HG03097 (cell line): Measurements from ENCODE around the gene SNRNP48.

ENCODE experiments used
- ATAC-seq: cut with Tn5 transposase; IDR thresholded peaks from one replicate; pipeline ENCODE4 v1.9.1; 2021; ENCODE audit not compliant: unreplicated experiment, low FRiP score

Gene SNRNP48, protein sequence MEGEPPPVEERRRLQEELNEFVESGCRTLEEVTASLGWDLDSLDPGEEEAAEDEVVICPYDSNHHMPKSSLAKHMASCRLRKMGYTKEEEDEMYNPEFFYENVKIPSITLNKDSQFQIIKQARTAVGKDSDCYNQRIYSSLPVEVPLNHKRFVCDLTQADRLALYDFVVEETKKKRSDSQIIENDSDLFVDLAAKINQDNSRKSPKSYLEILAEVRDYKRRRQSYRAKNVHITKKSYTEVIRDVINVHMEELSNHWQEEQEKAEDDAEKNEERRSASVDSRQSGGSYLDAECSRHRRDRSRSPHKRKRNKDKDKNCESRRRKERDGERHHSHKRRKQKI

GRCh38 chr6:7589949-7590917, at the start of gene SNRNP48:
SNRNP48 (plus strand) TSS chr6:7590198; CDS start chr6:7590258, 60 bp downstream.
- ATAC-seq = peak; percentile 100

DNA sequence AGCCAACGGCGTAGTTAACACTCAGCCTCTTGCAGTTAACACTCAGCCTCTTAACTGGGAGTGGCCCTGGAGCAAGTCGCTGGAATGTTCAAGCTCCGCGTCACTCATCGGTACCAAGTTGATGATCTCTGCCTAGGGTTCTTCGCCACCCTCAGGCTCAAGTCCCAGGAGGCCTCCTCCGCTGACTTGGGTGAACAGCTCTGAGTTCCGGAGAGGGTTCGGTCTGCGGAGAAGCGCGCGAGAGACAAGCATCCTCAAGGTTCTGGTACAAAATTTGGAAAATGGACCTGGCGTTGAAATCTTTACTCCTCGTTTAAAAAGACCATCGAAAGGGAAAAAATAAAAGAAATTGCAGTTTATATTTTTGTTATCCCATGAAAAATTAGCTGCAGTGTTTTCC, 49.4 kb upstream of the SNRNP48 start:
- ATAC-seq = no peak

DNA sequence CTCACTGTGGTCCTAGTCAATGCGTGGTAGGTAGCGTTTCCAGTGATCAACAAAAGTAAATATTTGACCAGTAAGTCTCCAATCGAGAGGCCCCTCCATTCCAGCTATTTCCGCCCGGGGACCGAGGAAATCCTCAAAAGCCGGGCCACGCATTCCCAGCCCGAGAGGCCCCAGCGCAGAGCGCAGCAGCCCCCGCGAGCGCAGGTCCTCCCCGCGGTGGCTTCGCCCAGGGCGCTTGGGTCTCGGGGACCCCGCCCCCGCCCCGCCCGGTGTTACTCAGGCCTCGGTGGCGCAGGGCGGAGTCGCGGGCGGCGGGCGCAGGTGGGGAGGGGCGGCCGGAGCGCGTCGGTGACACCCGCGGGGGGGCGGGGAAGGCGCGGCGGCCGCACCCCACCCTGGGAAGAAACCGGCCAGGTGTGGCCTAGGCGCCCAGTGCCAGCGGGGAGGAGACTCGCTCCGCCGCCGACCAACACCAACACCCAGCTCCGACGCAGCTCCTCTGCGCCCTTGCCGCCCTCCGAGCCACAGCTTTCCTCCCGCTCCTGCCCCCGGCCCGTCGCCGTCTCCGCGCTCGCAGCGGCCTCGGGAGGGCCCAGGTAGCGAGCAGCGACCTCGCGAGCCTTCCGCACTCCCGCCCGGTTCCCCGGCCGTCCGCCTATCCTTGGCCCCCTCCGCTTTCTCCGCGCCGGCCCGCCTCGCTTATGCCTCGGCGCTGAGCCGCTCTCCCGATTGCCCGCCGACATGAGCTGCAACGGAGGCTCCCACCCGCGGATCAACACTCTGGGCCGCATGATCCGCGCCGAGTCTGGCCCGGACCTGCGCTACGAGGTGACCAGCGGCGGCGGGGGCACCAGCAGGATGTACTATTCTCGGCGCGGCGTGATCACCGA, 48.6 kb upstream of the SNRNP48 start, which contains the start of gene DSP:
DSP (plus strand) TSS at position 497 of the 890 bp plus-strand sequence; CDS start at position 742, 245 bp downstream.
- ATAC-seq = no peak

DNA sequence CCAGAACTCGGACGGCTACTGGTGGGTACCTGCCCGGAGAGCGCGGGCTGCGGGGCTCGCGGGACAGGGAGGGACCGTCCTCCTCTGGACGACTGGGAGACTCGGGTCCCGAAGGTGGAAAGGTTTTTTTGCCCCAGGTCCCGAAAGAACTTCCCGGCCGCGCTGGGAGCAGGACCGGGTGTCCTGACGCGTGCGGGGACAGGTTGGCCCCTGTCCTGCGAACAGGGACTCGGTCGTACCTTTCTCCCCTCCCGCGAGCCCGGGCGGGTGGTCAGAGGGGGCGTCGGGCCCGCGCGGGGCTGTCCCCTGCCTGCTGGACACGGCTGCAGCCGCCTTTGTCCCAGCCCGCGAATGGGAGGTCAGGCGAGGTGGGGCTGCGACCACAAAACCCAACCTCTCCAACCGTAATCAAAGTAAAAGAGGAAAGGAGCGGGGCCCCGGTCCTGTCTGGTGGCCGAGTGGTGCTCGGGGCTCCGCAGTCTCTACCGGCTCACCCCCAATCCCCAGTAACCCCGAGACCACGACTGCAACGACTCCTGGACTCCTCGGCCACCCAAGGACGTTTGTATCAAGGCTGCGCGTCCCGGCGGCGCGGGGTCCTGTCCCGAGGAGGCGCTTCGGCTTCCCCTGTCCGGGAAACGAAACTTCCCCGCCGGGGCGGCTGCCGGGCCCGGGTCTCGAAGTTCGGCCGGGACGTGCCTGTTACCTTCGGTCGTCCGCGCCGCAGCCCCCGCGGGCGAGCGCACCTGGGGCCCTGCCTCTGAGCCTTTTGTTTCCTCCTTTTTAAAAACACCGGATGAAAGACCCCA, 47.7 kb upstream of the SNRNP48 start:
- no peak for ATAC-seq

DNA sequence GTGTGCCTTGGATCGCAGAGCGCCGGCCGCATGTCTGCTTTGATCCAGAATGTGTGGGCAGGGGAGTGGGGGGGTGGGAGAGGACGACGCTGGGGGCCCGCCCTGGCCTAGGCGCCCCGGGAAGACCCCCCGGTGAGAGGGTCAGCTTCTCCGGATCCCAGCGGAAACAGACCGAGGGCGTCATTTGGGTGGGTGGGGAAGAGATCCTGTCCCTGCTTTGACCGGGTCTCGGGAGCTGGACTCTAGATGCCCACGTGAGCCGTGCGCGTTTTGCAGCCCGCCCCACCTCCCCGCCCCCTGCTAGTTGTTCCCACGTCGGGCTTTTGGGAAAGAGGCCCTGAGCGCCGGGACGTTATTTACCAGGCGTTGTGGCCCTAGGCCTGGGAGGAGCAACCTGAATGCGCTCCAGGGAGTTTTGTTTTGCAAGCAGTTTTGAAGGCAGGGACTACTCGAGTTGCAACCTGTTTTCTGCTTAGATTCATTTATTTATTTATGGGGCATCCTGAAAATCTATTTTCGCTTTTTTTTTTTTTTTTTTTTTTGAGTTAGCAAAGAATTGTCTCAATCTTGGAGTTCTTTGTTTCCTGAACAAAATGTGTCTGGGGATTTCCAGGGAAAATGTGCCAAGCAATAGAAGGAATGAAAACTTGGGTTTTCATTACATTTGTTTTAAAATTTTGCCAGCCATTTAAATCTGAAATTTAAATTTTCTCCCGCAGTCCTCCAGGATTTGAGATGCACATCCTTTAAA, 46.9 kb upstream of the SNRNP48 start:
- ATAC-seq = no peak

DNA sequence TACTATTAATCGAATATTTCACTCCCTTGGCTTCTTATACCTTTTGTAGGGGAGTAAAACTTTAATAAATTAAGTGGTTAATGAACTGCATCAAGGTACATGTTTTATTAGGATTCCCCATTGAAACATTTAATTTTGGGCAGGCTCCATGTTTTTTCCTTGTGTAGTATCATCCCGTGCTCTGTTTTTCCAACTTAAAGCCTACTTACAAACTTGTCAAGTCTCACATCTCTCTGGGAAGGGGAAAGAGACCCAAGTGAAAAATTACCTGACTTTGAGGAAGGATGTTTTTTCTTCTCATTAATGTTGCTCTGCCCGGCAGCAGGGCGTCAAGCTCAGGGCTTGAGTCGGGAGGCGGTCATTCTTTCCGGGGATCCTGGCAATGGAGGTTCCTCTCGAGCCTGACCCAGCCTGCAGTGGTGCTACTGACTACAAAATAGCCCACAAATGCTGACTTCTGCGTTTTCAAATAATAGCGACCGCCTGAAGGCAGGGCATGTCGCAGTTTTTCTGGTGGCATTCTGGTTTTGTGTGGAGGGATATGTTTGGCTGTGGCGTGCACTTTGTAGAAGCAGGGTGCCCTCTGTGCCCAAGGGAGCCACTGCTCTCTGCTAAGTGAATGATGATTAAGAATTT, 46.1 kb upstream of the SNRNP48 start:
- ATAC-seq = no peak

DNA sequence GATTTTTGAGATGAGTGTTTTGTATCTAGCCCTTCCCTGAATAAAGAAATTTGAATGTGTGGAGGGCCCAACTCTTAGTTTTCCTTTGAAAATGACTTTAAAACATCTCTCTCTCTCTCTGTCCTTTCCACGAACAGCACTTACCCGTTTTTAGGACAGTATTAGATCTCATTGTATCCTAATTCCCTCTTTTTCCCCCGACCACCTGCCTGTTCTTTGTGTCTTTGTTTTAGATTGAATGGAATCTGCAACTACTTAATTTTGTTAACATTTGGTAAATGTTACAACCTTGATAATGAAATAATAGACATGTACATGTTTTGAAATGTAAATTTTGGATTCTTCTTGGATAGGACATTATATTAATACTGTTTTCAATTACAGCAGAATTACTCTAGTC, 45.4 kb upstream of the SNRNP48 start:
- no peak for ATAC-seq

- ATAC-seq = no peak
These were observed 44.5 kb upstream of the SNRNP48 start for GRCh38 chr6:7545316-7546019.

GRCh38 chr6:7546020-7546369, 44.0 kb upstream of the SNRNP48 start:
- no peak for ATAC-seq

DNA sequence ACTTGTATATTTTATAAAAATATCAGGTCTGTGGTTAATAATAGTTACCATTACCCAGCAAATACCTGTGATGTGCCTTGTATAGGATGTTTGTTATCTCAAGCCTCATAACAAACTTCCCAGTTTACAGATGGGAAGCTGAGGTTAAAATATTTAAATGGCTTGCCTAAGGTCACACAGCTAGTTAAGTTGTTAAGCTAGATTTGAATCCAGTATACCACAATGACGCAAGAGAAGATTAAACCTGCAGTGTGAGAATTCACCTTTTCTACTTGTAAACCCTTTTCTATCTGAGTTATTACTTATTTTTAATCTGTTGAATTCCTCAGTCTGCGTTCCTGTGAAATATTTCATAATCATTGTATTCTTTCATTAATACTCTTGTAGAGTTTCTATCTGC, 43.6 kb upstream of the SNRNP48 start:
- ATAC-seq = no peak

DNA sequence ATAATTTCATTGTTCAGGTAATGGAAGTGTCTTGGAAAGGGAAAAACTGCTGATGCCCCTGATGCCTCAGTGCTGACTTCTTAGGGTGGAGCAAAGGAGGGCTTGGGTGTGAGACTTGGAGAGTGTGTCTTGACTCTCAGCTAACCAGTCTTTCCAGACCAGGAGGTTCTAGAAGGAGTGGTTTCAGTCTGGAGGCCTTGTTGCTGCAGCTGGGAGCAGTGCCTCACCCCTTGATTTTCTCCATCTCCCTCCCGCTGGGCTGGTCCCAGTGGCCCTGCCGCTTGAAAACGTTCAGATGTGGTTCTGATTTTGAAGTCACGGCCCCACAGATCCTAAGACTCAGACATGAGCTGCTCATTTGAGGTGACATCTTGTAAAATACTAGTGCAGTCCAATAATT, 43.1 kb upstream of the SNRNP48 start:
- ATAC-seq = no peak

DNA sequence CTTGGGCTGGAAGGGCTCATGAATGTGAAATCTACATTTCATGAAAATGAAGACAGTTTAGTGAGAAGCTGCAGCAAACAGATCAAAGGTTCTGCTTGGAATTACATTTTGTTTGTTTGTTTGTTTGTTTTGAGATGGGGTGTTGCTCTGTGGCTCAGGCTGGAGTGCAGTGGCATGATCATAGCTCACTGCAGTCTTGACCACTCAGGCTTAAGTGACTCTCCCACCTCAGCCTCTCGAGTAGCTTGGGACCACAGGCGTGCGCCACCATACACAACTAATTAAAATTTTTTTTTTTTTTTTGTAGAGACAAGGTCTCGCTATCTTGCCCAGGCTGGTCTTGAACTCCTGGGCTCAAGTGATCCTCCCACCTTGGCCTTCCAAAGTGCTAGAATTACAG, 42.7 kb upstream of the SNRNP48 start:
- no peak for ATAC-seq

- ATAC-seq = no peak
These were observed 39.6 kb upstream of the SNRNP48 start for GRCh38 chr6:7550433-7550801.

DNA sequence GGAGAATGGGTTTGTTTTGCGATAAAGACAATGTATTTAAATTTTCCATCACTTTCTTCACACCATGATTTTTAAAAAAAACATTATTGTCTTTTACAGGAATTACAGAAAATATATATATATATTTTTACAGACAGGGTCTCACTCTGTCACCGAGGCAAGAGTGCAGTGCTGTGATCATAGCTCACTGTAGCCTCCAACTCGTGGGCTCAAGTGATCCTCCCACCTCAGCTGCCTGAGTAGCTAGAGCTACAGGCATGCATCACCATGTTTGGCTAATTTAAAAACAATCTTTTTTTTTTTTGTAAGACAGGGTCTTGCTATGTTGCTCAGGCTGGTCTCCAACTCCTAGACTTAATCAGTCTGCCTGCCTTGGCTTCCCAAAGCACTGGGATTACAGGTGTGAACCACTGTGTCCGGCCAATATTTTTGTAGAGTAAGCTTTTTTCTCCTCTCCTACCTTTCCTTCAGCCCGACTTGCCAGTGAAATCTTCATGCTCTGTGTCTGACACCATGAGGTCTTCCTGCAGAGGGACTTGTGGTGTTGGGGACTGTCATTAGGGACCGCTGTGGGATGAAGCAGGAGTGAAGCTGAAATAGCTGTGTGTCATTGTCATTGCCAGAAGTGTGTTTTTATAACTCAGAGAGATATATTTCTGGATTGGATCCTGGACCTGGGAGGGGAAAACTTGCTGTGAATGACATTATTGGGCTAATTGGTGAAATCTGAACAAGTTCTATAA, 35.3 kb upstream of the SNRNP48 start:
- ATAC-seq = no peak

DNA sequence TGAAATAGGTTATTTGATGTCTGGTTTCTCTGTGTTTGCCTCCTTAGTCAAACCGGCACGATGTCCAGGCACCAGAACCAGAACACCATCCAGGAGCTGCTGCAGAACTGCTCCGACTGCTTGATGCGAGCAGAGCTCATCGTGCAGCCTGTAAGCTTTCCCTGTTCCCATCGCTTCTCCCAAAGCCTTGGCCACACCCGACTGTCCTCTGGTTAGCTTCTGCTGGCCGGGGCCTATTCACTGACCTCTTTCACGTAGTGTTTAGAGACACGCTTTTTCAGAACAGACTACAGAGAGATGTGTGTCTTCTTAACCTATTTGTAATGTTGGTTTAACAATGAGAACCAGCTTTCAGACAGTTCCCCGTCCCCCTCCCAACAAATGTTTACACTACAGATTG, 34.3 kb upstream of the SNRNP48 start:
- ATAC-seq = no peak

GRCh38 chr6:7556394-7557106, 33.4 kb upstream of the SNRNP48 start:
- ATAC-seq = no peak

DNA sequence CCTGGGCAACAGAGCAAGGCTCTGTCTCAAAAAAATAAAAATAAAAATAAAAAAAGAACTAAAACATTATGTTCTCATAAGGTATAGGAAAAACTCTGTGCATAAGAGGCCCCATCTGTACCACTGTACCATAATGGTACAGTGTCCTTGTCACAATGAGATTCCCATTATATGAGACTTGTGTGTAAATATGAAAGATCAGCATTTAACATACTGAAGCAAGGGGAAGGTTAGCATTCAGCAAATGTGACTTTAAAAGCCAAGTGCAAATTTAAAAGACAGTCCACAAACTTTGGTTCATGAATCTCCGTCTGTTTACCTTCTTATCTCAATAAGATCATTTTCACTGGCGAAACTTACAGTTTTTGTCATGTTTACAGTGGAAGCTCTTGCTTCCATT, 32.3 kb upstream of the SNRNP48 start:
- ATAC-seq = no peak
